Skeletal muscle cell (primary cell): Measurements from ENCODE around the gene EPHA10.
A peak's percentile ranks its signal among the peaks of the same experiment; 100 is the strongest.
"Not testable (repeated sequence)": the region's sequence is repeated elsewhere in the genome, so short reads cannot be mapped to it uniquely, and the experiment has no call there.

Experiments
- DNase-seq: peaks from one replicate; pipeline ENCODE4 v3.0.0-alpha.2; 2010; ENCODE audit warnings: low read depth
- H3K4me3 ChIP-seq: 2 replicates; pipeline ENCODE4 v1.5.1; 2011; ENCODE audit warnings: low read depth, mild to moderate bottlenecking, control low read depth, low read length, moderate library complexity

Gene EPHA10

DNA sequence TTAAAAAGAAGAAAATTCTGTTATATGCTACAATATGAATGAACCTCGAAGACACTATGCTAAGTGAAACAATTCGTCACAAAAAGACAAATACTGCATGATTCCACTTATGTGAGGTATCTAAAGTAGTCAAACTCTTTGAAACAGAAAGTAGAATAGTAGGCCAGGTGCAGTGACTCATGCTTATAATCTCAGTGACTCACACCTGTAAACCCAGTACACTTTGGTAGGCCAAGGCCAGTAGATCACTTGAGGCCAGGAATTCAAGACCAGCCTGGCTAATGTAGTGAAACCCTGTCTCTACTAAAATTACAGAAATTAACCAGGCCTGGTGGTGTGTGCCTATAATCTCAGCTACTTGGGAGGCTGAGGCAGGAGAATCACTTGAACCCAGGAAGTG lies 25.7 kb downstream of the EPHA10 start:
- H3K4me3 ChIP-seq = no peak overlapping the region
- DNase-seq = no peak

- H3K4me3 ChIP-seq, DNase-seq: not testable (repeated sequence)
These were observed 26.3 kb downstream of the EPHA10 start for GRCh38 chr1:37738619-37739018.

DNA sequence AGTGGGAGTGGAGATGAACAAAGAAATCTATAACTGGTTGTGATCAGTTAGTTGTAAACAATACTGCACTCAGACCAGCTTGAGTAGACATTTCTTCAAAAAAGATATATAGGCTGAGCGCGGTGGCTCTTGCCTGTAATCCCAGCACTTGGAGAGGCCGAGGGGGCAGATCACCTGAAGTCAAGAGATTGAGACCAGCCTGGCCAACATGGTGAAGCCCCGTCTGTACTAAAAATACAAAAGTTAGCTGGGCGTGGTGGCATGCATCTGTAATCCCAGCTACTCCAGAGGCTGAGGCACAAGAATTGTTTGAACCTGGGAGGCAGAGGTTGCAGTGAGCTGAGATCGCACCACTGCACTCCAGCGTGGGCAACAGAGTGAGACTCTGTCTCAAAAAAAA lies 26.9 kb downstream of the EPHA10 start:
- H3K4me3 ChIP-seq = not testable (repeated sequence)

DNA sequence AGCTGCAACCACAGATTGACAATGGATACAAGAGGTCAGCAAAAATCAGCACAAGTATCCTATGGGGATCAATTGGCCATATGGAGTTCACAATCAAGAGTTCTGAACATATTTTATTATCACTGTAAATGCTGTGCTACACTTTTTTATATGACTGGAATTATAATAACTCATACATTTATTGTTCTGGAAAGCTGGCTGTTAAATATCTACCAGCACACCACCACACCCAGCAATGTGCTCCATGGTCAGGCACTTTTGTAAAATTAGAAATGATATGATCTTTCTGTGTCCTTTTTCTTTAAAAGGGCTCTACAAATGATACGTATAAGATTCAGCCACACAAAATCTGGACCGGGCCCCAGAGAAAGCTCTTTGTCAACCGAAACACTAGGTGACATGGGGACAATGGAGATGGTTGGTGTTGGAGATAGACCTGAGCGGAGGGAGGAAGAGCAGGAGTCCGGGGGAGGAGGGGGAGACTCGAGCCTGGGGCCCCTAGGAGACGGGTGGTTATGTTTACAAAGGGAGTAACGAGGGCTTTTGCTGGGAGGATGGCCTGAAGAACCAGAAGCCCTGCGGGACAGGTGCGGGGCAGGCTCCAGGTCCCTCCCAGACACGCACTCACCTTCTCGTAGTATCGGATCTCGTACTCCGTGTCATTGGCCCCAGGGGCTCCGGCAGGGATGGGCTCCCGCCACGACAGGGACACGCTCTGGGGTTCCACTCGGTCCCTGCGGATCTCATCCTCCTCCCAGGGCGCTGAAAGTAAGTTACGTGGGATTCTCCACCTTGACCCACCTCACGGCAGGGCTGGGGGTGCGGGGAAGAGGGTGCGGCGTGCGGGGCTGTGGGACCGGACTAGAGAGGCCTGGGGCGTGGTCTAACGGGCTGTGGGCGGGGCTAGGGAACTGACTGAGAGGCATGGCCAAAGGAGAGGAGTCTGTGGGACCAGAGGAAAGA lies 30.0 kb downstream of the EPHA10 start:
- DNase-seq = no peak
- H3K4me3 ChIP-seq = peak overlapping the region; percentile 19

More for the DNA sequence above, 26.9 kb downstream of the EPHA10 start:
- not testable (repeated sequence) for DNase-seq

GRCh38 chr1:37732111-37732780 lies 32.7 kb downstream of the EPHA10 start:
- H3K4me3 ChIP-seq = no peak overlapping the region
- no peak for DNase-seq

- H3K4me3 ChIP-seq = no peak overlapping the region
- DNase-seq = no peak
These were observed 33.5 kb downstream of the EPHA10 start for GRCh38 chr1:37731312-37732019.

DNA sequence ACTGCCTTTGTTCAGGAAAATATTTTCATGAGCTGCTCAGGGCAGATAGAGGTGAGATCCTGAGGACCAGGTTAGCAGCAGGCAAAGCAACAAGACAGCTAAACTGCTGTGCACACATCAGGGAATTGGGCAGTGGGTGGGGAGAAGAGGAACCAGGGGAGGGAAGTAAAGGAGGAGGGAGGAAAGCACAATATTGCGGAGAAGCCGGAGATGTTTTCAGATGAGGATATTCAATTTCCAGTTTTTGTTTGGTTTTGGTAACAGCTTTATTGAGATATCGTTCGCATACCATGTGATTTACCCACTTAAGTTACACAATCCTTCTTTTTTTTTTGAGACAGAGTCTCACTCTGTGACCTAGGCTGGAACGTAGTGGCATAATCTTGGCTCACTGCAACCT lies 34.5 kb downstream of the EPHA10 start:
- no peak for DNase-seq
- H3K4me3 ChIP-seq = no peak overlapping the region

DNA sequence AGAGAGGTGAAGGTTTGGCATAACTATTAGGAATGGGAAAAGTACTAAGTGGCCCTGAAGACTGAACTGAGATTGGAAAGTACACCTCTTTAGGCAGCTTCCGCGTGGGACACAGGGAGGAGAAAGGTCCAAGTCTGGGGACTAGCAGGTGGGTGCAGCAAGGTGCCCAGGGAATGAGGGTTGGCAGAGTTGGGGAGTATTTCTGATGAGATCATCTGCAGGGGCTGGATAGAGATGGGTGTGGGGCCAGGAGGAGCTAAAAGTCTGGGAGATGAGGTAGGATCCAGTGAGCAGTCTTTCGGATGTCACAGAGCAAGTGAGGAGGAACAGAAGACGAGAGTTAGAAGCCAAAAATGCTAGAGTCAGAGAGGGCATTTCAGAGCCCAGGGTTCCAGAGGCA lies 36.5 kb downstream of the EPHA10 start:
- DNase-seq = no peak
- no peak overlapping the region for H3K4me3 ChIP-seq

DNA sequence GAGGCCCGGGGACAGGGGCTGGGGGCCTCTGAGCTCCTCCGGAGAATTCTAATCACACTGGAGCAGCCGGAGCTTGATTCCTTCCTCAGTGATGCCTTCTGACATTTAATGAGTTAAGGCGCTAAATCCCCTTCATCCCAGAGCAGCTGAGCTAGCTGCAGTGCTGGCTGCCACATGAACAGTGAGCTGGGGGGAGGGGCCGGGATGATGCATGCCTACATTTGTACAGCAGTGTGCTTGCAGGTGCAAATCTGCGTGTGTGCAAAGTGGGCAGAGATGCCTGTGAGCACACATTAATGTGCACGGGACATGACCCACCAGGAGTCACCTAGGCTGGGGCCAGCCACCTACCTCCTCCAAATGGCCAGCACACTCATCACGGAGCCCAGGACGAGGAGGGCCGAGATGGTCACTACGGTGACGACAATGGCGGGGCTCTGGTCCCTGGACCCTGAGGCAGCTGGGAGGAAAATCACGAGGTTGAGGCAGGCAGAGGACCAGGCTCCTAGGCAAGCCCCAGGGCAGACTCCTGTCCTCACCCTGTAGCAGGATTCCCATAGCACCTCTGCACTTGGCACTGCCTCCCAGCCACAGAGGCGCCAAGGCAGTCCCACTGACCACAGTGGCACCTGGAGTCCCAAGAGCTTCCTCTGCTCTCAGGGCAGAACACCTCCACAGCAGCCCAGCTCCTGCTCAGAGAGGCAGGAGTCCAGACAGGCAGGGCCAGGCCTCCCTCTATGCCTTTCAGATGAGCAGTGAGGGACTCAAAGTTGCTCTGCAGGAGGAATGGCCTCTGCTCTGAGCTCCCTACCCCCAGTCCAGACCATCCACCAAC lies 38.0 kb downstream of the EPHA10 start:
- H3K4me3 ChIP-seq = no peak overlapping the region
- no peak for DNase-seq

GRCh38 chr1:37725851-37726613 lies 38.9 kb downstream of the EPHA10 start:
- H3K4me3 ChIP-seq = no peak overlapping the region

GRCh38 chr1:37724575-37724974 lies 40.3 kb downstream of the EPHA10 start:
- DNase-seq = no peak
- no peak overlapping the region for H3K4me3 ChIP-seq

More at GRCh38 chr1:37725851-37726613, 38.9 kb downstream of the EPHA10 start:
- DNase-seq = no peak

DNA sequence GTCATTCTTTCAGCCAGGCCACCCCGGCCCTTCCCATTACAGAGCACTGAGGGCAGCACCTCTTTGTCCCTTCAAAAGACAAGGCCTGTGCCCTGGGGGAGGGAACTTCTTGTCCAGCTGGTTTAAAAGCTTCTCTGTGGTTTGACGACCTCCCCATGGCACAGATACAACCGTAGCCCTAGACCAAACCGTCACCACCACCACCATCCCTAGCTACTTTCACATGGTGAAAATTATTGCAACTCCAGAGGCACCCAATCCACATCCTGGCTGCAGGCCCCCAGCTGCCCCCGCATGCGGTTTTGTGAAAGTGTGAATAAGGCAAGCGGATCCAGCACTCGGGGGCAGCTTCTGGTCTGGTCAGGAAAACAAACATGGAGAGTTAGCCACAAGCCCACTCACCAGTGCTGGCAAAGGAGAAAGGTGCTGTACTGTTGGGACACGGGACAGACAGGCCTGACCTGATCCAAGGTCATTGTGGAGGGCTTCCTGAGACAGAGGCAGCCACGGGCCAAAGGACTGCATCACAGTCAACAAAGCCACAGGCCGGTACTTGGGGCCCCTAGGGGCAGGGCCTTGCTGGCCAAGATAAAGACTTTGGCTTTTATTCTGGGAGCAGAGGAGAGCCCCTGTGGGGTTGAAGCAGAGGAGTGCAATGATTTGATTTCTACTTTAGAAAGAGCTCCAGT lies 41.4 kb downstream of the EPHA10 start:
- H3K4me3 ChIP-seq = no peak overlapping the region
- DNase-seq = no peak

DNA sequence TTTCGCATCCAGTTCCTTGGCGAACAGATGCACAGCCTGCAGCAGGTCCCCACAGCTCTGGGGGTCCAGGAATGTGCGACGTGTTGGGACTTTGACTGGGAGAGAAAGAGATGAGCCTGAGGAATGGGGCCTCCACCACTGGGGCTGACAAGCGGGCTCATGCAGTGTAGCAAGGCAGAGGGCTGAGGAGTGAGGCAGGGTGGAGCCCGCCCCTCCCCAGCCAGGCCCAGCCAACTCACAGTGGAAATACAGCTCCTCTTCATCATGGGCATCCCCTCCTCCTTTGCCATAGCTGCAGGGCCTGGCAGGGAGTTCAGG lies 41.9 kb downstream of the EPHA10 start:
- DNase-seq = no peak

DNA sequence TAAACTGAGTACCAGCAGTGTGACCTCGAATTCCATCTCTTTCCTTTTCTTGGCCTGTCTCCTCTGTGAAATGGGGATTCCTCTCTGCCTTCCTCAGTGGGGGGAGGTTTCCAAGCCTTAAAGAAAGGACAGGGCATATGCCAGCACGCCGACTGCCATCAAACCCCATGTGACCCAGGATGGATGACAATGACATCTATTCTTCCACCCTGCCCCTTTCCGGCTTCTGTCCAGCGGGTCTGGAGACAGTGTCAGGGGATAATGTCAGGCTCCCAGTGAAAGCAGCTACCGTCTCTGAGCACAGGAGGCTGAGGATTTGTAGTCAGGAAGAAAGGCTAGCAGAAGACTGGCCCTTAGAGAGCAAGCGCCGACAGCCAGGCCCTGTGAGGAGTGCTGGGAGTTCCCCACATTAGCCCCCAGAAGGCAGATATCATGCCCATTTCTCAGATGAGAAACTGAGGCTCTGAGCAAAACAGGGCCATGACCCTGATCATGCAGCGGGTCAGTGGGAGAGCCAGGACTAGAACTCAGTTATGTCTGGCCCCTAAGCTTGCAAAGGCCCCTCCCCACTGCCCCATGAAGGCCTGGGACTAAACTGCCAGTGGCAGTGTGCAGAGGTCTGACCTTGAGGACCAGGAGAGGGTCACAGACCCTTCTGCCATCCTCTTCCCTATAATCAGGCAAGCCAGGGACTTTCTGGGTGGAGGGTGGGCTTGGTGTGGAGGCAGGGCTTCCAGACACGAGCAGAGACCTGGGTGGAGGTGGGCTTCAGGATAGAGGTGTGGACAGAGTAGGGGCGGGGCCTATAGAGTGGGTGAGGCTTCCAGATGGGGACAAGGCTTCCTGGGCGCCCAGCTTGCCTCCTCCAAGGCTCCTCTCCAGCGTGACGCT lies 42.5 kb downstream of the EPHA10 start:
- DNase-seq = no peak
- H3K4me3 ChIP-seq = no peak overlapping the region

More for the DNA sequence above, 41.9 kb downstream of the EPHA10 start:
- no peak overlapping the region for H3K4me3 ChIP-seq

DNA sequence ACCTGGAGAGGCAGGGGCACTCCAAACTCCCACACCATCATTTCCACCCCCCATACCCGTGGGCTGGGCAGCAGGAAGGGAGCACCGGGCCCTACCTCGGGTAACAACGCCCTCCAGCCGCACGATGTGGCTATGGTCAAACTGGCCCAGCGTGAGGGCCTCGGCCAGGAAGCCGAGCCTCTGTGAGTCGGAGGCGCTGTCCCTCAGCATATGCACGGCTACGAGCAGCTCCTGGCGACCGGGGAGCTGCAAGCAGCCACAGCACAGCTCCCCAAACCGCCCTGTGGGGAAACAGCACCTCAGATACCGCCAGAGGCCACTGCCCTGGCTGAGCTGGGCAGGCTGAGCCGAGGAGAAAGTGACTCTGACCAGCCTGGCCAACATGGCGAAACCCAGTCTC lies 43.4 kb downstream of the EPHA10 start:
- no peak for DNase-seq
- H3K4me3 ChIP-seq = no peak overlapping the region

DNA sequence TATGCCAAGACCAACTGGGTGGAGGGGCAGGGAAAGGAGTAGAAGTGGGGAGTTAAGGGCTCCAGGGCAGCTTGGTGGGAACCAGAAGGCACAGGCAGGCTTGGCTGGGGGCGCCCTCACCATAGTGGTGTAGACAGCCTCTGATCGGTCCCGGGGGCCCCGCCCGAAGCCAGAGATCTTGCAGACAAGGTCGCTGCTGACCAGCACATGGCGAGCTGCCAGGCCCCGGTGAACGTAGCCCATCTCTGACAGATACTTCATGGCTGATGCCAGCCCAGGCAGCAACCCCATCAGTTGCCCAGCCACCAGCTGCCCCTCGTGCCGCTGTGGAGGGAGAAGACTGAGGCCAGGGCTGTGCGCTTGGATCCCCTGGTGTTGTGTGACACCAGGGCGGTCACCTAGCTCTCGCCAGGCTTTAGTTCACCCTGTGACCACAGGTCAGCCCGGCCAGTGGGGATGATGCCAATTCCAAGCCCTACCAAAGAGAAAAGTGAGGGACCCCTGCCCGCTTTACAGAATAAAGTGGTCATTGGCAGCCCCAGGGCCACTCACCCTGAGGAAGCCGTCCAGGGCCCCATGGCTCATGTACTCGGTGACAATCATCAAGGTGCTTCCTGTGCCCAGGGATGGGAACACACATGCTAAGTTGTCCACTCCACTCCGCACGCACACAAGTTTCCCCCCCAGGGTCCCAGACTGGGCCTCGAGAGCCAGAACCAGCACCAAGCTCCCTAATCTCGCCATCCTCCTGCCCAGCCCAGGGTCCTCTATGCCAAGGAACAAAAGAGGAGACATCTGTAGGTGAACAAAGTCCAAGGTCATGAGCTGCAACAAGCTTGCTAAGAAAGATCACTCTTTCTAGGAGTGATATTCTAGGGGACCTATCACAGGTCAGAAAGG lies 44.4 kb downstream of the EPHA10 start:
- no peak overlapping the region for H3K4me3 ChIP-seq
- no peak for DNase-seq
